ENCODE data around the gene DNAJA3. TPM values are rescaled to one million over a fixed set of nuclear protein-coding genes. Genes with fewer than 3 reads are reported as not detected.

The DNAJA3 gene
- polyA plus RNA-seq, 6 donors from 2014 or later = 42.3 to 64.2 (median 44.2) TPM

- H3K36me3 Mint-ChIP-seq = peaks cover 0 to 7% of the 10 kb centered on the region in 2 donors
- no peaks in the 10 kb centered on the region for H3K9me3 Mint-ChIP-seq
- no peak for DNase-seq
- ATAC-seq (ENCODE audit: low read depth in 2 of 2) = no peak
- H3K27ac Mint-ChIP-seq = peak overlapping the region in 1 of 6 donors; percentile 78
- peaks cover 0 to 4% (median 4%) of the 10 kb centered on the region in 3 donors for H3K4me1 Mint-ChIP-seq
- no peaks in the 10 kb centered on the region for H3K27me3 Mint-ChIP-seq
- H3K4me3 Mint-ChIP-seq = peak overlapping the region in 1 of 8 donors; percentile 42
These were observed 41.9 kb upstream of the DNAJA3 start for GRCh38 chr16:4383591-4384444.

GRCh38 chr16:4384509-4384942 lies 41.1 kb upstream of the DNAJA3 start:
- H3K4me1 Mint-ChIP-seq = peaks cover 0 to 4% (median 4%) of the 10 kb centered on the region in 3 donors
- no peak overlapping the region for H3K4me3 Mint-ChIP-seq
- H3K9me3 Mint-ChIP-seq = no peaks in the 10 kb centered on the region
- peaks cover 0 to 7% of the 10 kb centered on the region in 2 donors for H3K36me3 Mint-ChIP-seq
- peak overlapping the region in 1 of 6 donors; percentile 36 for H3K27ac Mint-ChIP-seq
- DNase-seq (no peak), ATAC-seq (ENCODE audit: low read depth in 2 of 2) (no peak)
- H3K27me3 Mint-ChIP-seq = no peaks in the 10 kb centered on the region

GRCh38 chr16:4385066-4385788 lies 40.4 kb upstream of the DNAJA3 start:
- peak overlapping the region in 3 of 6 donors; percentile 47 to 86 (median 78) for H3K27ac Mint-ChIP-seq
- ATAC-seq (ENCODE audit: low read depth in 2 of 2) (no peak), DNase-seq (no peak)
- H3K27me3 Mint-ChIP-seq = no peaks in the 10 kb centered on the region
- H3K36me3 Mint-ChIP-seq = peaks cover 0 to 7% of the 10 kb centered on the region in 2 donors
- H3K9me3 Mint-ChIP-seq = no peaks in the 10 kb centered on the region
- H3K4me1 Mint-ChIP-seq = peaks cover 0 to 4% (median 2%) of the 10 kb centered on the region in 3 donors
- H3K4me3 Mint-ChIP-seq = peak overlapping the region in 1 of 8 donors; percentile 66

GRCh38 chr16:4385789-4386450 lies 39.7 kb upstream of the DNAJA3 start:
- no peak for DNase-seq
- Mint-ChIP-seq H3K27me3 (no peaks in the 10 kb centered on the region), H3K4me1 (peaks cover 0 to 4% (median 0%) of the 10 kb centered on the region in 3 donors), H3K4me3 (peak overlapping the region in 1 of 8 donors; percentile 66), H3K36me3 (peaks cover 0 to 7% of the 10 kb centered on the region in 2 donors), H3K27ac (peak overlapping the region in 2 of 6 donors; percentile 78 to 86), H3K9me3 (no peaks in the 10 kb centered on the region)
- ATAC-seq (ENCODE audit: low read depth in 2 of 2) = no peak

GRCh38 chr16:4386451-4386805 lies 39.2 kb upstream of the DNAJA3 start:
- Mint-ChIP-seq H3K9me3 (no peaks in the 10 kb centered on the region), H3K36me3 (peaks cover 0 to 7% of the 10 kb centered on the region in 2 donors), H3K27me3 (no peaks in the 10 kb centered on the region), H3K4me1 (peaks cover 0 to 4% (median 0%) of the 10 kb centered on the region in 3 donors), H3K27ac (peak overlapping the region in 1 of 6 donors; percentile 78), H3K4me3 (no peak overlapping the region)
- ATAC-seq (ENCODE audit: low read depth in 2 of 2) = no peak
- no peak for DNase-seq

GRCh38 chr16:4386951-4387565 lies 38.6 kb upstream of the DNAJA3 start:
- H3K36me3 Mint-ChIP-seq = peaks cover 0 to 7% of the 10 kb centered on the region in 2 donors
- H3K27ac Mint-ChIP-seq = peak overlapping the region in 2 of 6 donors; percentile 65 to 78
- ATAC-seq (ENCODE audit: low read depth in 2 of 2) (no peak), DNase-seq (no peak)
- no peak overlapping the region for H3K4me3 Mint-ChIP-seq
- no peaks in the 10 kb centered on the region for H3K9me3 Mint-ChIP-seq
- H3K4me1 Mint-ChIP-seq = peaks cover 0 to 4% (median 0%) of the 10 kb centered on the region in 3 donors
- H3K27me3 Mint-ChIP-seq = no peaks in the 10 kb centered on the region

- DNase-seq (no peak), ATAC-seq (ENCODE audit: low read depth in 2 of 2) (no peak)
- Mint-ChIP-seq H3K27me3 (no peaks in the 10 kb centered on the region), H3K36me3 (peaks cover 0 to 7% of the 10 kb centered on the region in 2 donors), H3K9me3 (no peaks in the 10 kb centered on the region), H3K27ac (peak overlapping the region in 1 of 6 donors; percentile 78), H3K4me1 (peaks cover 0 to 4% (median 0%) of the 10 kb centered on the region in 3 donors), H3K4me3 (no peak overlapping the region)
These were observed 37.9 kb upstream of the DNAJA3 start for GRCh38 chr16:4387781-4388180.

- H3K27ac Mint-ChIP-seq = no peak overlapping the region
- H3K27me3 Mint-ChIP-seq = no peaks in the 10 kb centered on the region
- DNase-seq (no peak), ATAC-seq (ENCODE audit: low read depth in 2 of 2) (no peak)
- H3K36me3 Mint-ChIP-seq = peaks cover 0 to 2% of the 10 kb centered on the region in 2 donors
- H3K4me3 Mint-ChIP-seq = no peak overlapping the region
- H3K9me3 Mint-ChIP-seq = no peaks in the 10 kb centered on the region
- H3K4me1 Mint-ChIP-seq = peaks cover 0 to under 1% (median 0%) of the 10 kb centered on the region in 3 donors
These were observed 37.2 kb upstream of the DNAJA3 start for GRCh38 chr16:4388271-4389021.

GRCh38 chr16:4389051-4389955 lies 36.4 kb upstream of the DNAJA3 start:
- DNase-seq = no peak
- no peaks in the 10 kb centered on the region for H3K9me3 Mint-ChIP-seq
- no peaks in the 10 kb centered on the region for H3K27me3 Mint-ChIP-seq
- ATAC-seq (ENCODE audit: low read depth in 2 of 2) = no peak
- no peaks in the 10 kb centered on the region for H3K36me3 Mint-ChIP-seq
- H3K27ac Mint-ChIP-seq = no peak overlapping the region
- H3K4me3 Mint-ChIP-seq = peak overlapping the region in 1 of 8 donors; percentile 29
- no peaks in the 10 kb centered on the region for H3K4me1 Mint-ChIP-seq

GRCh38 chr16:4390266-4391260 lies 35.1 kb upstream of the DNAJA3 start:
- H3K9me3 Mint-ChIP-seq = no peaks in the 10 kb centered on the region
- ATAC-seq (ENCODE audit: low read depth in 2 of 2) = no peak

More at GRCh38 chr16:4390266-4391260, 35.1 kb upstream of the DNAJA3 start:
- no peak for DNase-seq
- peaks cover 1 to 3% (median 2%) of the 10 kb centered on the region in 3 donors for H3K4me1 Mint-ChIP-seq
- peaks cover 3 to 4% of the 10 kb centered on the region in 2 donors for H3K36me3 Mint-ChIP-seq
- peak overlapping the region in 3 of 6 donors; percentile 62 to 85 (median 84) for H3K27ac Mint-ChIP-seq
- H3K4me3 Mint-ChIP-seq = peak overlapping the region in 2 of 8 donors; percentile 29 to 58
- no peaks in the 10 kb centered on the region for H3K27me3 Mint-ChIP-seq
